ENCODE measurements around the gene EMP2.

GRCh38 chr16:10601444-10602408 lies 21.3 kb upstream of the EMP2 start:
- no peak for TF ChIP-seq ESRRG (CRISPR knock-in tag; IDR thresholded peaks at IDR 0.05)
- no peak for TF ChIP-seq PATZ1 (CRISPR knock-in tag; IDR thresholded peaks at IDR 0.05; ENCODE audit: borderline replicate concordance)
- TF ChIP-seq ZFP3 (CRISPR knock-in tag; IDR thresholded peaks at IDR 0.05): no peak
- no peak for TF ChIP-seq ARNTL (CRISPR knock-in tag; IDR thresholded peaks at IDR 0.05; ENCODE audit: borderline replicate concordance, low read depth)
- no peak for TF ChIP-seq OSR1 (CRISPR knock-in tag; IDR thresholded peaks at IDR 0.05)
- no peak for TF ChIP-seq BACH2 (CRISPR knock-in tag; IDR thresholded peaks at IDR 0.05; ENCODE audit: borderline replicate concordance)

Data from SK-N-SH treated with all-trans-retinoic acid at 6 μM for 48 hours (cell line).